Liver (tissue), 9 donors: Measurements from ENCODE around the gene INO80C. TPM values are rescaled to one million over a fixed set of nuclear protein-coding genes. Genes with fewer than 3 reads are reported as not detected.

Source experiments
- DNase-seq: peaks from one replicate; pipeline ENCODE4 v3.0.0-alpha.2; 2017; ENCODE audit warnings: low spot score
- H3K27ac ChIP-seq, 2 donors: one replicate each; pipeline ENCODE4 v1.7.0; 2013; ENCODE audit warnings: inconsistent platforms in 2 of 2, low read length in 2 of 2, control low read depth in 1 of 2, low read depth in 1 of 2, mild to moderate bottlenecking in 1 of 2
- H3K27me3 ChIP-seq, 4 donors: one replicate each; pipeline versions ENCODE4 v1.6.1 to v1.7.0; 2013; ENCODE audit warnings: low read length in 3 of 4, inconsistent platforms in 1 of 4, mild to moderate bottlenecking in 1 of 4, moderate library complexity in 1 of 4; ENCODE audit not compliant: control insufficient read depth in 4 of 4, insufficient read depth in 4 of 4
- H3K36me3 ChIP-seq, 4 donors: one replicate each; pipeline versions ENCODE4 v1.6.1 to v1.7.0; 2013; ENCODE audit warnings: low read length in 3 of 4, mild to moderate bottlenecking in 3 of 4, low read depth in 1 of 4, moderate library complexity in 1 of 4; ENCODE audit not compliant: control insufficient read depth in 4 of 4, insufficient read depth in 3 of 4
- H3K4me1 ChIP-seq, 4 donors: one replicate each; pipeline versions ENCODE4 v1.6.1 to v1.7.0; 2013; ENCODE audit warnings: low read length in 3 of 4, mild to moderate bottlenecking in 3 of 4, moderate library complexity in 1 of 4; ENCODE audit not compliant: control insufficient read depth in 4 of 4, insufficient read depth in 4 of 4
- H3K4me3 ChIP-seq, 3 donors: one replicate each; pipeline versions ENCODE4 v1.6.1 to v1.7.0; 2013; ENCODE audit warnings: low read length in 3 of 3, control low read depth in 1 of 3, low read depth in 1 of 3, mild to moderate bottlenecking in 1 of 3
- H3K9ac ChIP-seq, 2 donors: one replicate each; pipeline ENCODE4 v1.7.0; 2013; ENCODE audit warnings: low read length in 2 of 2, mild to moderate bottlenecking in 2 of 2, moderate library complexity in 2 of 2, control low read depth in 1 of 2, low read depth in 1 of 2
- H3K9me3 ChIP-seq, 4 donors: one replicate each; pipeline versions ENCODE4 v1.6.1 to v1.7.0; 2013; ENCODE audit warnings: low read length in 3 of 4; ENCODE audit not compliant: control insufficient read depth in 4 of 4
- ATF3 ChIP-seq: IDR thresholded peaks from 2 replicates; pipeline ENCODE4 v1.6.1; 2016; ENCODE audit warnings: antibody characterized with exemption
- CTCF ChIP-seq: fragments of 150-350 bp; IDR thresholded peaks from 2 replicates; pipeline ENCODE4 v1.5.1; 2017; ENCODE audit warnings: improper control_type of control experiment, low read depth, low read length; ENCODE audit not compliant: missing input control
- EGR1 ChIP-seq, 2 donors: IDR thresholded peaks; 2 replicates each; pipeline ENCODE4 v1.6.1; 2016 to 2018; ENCODE audit warnings: antibody characterized with exemption in 2 of 2, low read depth in 2 of 2
- FOXA1 ChIP-seq: IDR thresholded peaks from 2 replicates; pipeline ENCODE4 v1.6.1; 2016; ENCODE audit warnings: antibody characterized with exemption
- FOXA2 ChIP-seq: IDR thresholded peaks from 2 replicates; pipeline ENCODE4 v1.6.1; 2016; ENCODE audit warnings: antibody characterized with exemption
- GABPA ChIP-seq, 2 donors: IDR thresholded peaks in 1 of 2; conservative IDR thresholded peaks in 1 of 2; 2 replicates each; pipeline ENCODE4 v1.6.1; 2016; ENCODE audit warnings: antibody characterized with exemption in 2 of 2, mild to moderate bottlenecking in 1 of 2, moderate library complexity in 1 of 2
- HNF4A ChIP-seq, 2 donors: conservative IDR thresholded peaks; 2 replicates each; pipeline ENCODE4 v1.6.1; 2016; ENCODE audit warnings: antibody characterized with exemption in 2 of 2, mild to moderate bottlenecking in 2 of 2
- HNF4G ChIP-seq: IDR thresholded peaks from 2 replicates; pipeline ENCODE4 v1.6.1; 2016; ENCODE audit warnings: antibody characterized with exemption
- JUND ChIP-seq, 2 donors: IDR thresholded peaks; 2 replicates each; pipeline ENCODE4 v1.6.1; 2016; ENCODE audit warnings: antibody characterized with exemption in 2 of 2
- MAX ChIP-seq: IDR thresholded peaks from 2 replicates; pipeline ENCODE4 v1.6.1; 2016; ENCODE audit warnings: antibody characterized with exemption
- NR2F2 ChIP-seq: IDR thresholded peaks from 2 replicates; pipeline ENCODE4 v1.6.1; 2016; ENCODE audit warnings: antibody characterized with exemption
- RAD21 ChIP-seq, 2 donors: IDR thresholded peaks; 2 replicates each; pipeline ENCODE4 v1.6.1; 2016; ENCODE audit warnings: antibody characterized with exemption in 2 of 2, mild to moderate bottlenecking in 2 of 2
- REST ChIP-seq: IDR thresholded peaks from 2 replicates; pipeline ENCODE4 v1.6.1; 2016; ENCODE audit warnings: antibody characterized with exemption, mild to moderate bottlenecking
- RXRA ChIP-seq, 2 donors: IDR thresholded peaks; 2 replicates each; pipeline ENCODE4 v1.6.1; 2017 to 2018; ENCODE audit warnings: antibody characterized with exemption in 2 of 2, mild to moderate bottlenecking in 1 of 2
- SP1 ChIP-seq: IDR thresholded peaks from 2 replicates; pipeline ENCODE4 v1.6.1; 2018; ENCODE audit warnings: antibody characterized with exemption, mild to moderate bottlenecking
- TAF1 ChIP-seq: conservative IDR thresholded peaks from 2 replicates; pipeline ENCODE4 v1.6.1; 2016; ENCODE audit warnings: antibody characterized with exemption, mild to moderate bottlenecking
- YY1 ChIP-seq: IDR thresholded peaks from 2 replicates; pipeline ENCODE4 v1.6.1; 2016; ENCODE audit warnings: antibody characterized with exemption, mild to moderate bottlenecking
- ZBTB33 ChIP-seq: IDR thresholded peaks from 2 replicates; pipeline ENCODE4 v1.6.1; 2016; ENCODE audit warnings: antibody characterized with exemption
- WGBS: extraction: QIAGEN DNeasy Blood & Tissue Kit; methylation state at CpG from one replicate; pipeline ENCODE4 v1.1.7; 2013; 5-methylcytosine and 5-hydroxymethylcytosine counted together
- polyA plus RNA-seq, 2 donors: library from polyadenylated mRNA; stranded (reverse) in 1 of 2; unstranded in 1 of 2; fragments of 200-250 nt in 1 of 2; fragments of >200 nt in 1 of 2; fragmentation: Nextera tagmentation in 1 of 2; extraction: Ambion mirVana in 1 of 2; gene quantifications; one replicate each; pipeline versions ENCODE4 v1.2.1 to v1.2.3, GENCODE V29; 2013 to 2015
- total RNA-seq, 2 donors: library from RNA; depleted of rRNA; stranded (reverse); fragments of >200 nt; gene quantifications; one replicate each; pipeline ENCODE4 v1.2.3, GENCODE V29; 2014
- donor health status: healthy.
- donor health status: healthy.
- donor health status: healthy.
- donor health status: healthy.
- donor health status: healthy.

The INO80C gene
- 10 to 100 TPM in 1 of 2 donors, 1 to 10 TPM in 1; 4.6 to 10.4 TPM for total RNA-seq
- 10 to 100 TPM; 10.6 to 13.4 TPM for polyA plus RNA-seq

GRCh38 chr18:35497370-35498197 is at the start of gene INO80C:
Gene INO80C (minus strand): TSS chr18:35497960. CDS start chr18:35497874, 86 bp downstream.
- no peaks in the 10 kb centered on the region for H3K9me3 ChIP-seq
- H3K27ac ChIP-seq: peak within 1 kb of the TSS; percentile 80 to 95
- peak within 1 kb of the TSS; percentile 63 to 69 (median 68) for H3K4me3 ChIP-seq
- peak within 1 kb of the TSS; percentile 82 to 87 for H3K9ac ChIP-seq
- H3K36me3 ChIP-seq: no peaks in the 10 kb centered on the region
- H3K27me3 ChIP-seq: no peaks in the 10 kb centered on the region
- under 1% methylated on average over 61 of the region's 61 CpGs for WGBS
- peak; percentile 93 for DNase-seq
- peaks cover 0 to 15% (median 7%) of the 10 kb centered on the region in 4 donors for H3K4me1 ChIP-seq
- TF ChIP-seq JUND (IDR thresholded peaks at IDR 0.05) (no peak), SP1 (peak; percentile 87), GABPA (IDR thresholded peaks at IDR 0.05 in 1 of 2, conservative IDR thresholded peaks at IDR 0.05 in 1 of 2) (peak; percentile 72 to 90), CTCF (no peak), YY1 (peak; percentile 94), MAX (peak; percentile 86), FOXA1 (peak; percentile 77), ZBTB33 (peak; percentile 39), HNF4A (conservative IDR thresholded peaks at IDR 0.05) (peak; percentile 50 to 63), TAF1 (peak; percentile 69), ATF3 (no peak), EGR1 (IDR thresholded peaks at IDR 0.05; ENCODE audit: low read depth in 2 of 2) (peak; percentile 75 to 81), FOXA2 (no peak), RAD21 (IDR thresholded peaks at IDR 0.05) (peak; percentile 55 to 58), NR2F2 (peak; percentile 36), RXRA (IDR thresholded peaks at IDR 0.05) (peak; percentile 45 to 78), HNF4G (peak; percentile 45), REST (peak; percentile 52)
